Stimulated activated CD4-positive, alpha-beta T cell treated with anti-CD3 and anti-CD28 coated beads, Interleukin-15, amount 100 ng/mL, for 24 hours (primary cell): ENCODE data around the gene FPGS.

Experiments used
- DNase-seq: peaks from one replicate; pipeline ENCODE4 v3.0.0-alpha.2; 2020

The FPGS gene

DNA sequence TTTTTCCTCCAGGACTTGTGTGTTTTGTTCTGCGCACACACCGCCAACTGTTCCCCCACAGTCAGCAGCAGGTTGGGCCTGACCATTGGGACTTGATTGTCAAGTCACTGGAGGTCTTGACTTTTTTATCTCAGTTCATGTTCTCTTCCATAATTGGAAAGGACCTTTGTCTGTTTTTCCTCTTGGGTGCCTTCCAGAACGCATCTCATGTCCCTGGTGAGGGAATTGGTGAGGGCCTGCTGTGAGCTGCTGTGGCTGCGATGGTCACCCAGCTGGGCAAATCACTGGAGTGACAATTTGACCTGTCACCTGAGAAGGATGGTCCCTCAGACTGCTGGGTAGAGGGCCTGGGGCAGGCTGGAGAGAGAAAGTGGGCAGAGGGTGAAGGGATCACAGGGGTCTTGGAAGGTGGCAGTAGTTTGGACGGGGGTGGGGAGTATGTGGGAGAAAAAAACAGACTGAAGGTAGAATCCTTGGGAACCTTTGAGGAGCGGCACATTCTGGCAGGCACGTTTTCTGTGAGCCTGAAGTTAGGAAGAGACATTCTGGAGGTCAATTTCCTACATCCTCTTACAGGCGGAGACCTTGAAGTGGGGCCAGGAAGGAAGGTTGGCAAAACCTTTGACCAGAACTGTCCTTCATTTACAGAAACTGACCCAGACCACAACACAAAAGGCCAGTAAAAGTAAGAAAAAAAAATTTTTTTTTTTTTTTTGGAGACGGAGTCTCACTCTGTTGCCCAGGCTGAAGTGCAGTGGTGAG lies 12.4 kb upstream of the FPGS start:
- DNase-seq, result no peak

DNA sequence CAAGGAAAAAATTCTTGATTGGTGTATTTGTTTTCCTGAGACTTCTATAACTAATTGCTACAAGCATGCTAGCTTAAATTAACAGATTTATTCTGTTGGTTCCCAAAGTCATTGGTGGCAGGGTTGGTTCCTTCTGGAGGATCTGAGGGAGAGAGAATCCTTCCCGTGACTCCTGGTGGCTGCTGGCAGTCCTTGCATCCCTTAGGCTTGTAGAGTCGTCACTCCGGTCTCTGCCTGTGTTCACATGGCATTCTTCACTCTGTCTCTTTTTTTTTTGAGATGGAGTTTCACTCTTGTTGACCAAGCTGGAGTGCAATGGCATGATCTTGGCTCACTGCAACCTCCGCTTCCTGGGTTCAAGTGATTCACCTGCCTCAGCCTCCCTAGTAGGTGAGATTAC lies 11.6 kb upstream of the FPGS start:
- DNase-seq, result no peak

DNA sequence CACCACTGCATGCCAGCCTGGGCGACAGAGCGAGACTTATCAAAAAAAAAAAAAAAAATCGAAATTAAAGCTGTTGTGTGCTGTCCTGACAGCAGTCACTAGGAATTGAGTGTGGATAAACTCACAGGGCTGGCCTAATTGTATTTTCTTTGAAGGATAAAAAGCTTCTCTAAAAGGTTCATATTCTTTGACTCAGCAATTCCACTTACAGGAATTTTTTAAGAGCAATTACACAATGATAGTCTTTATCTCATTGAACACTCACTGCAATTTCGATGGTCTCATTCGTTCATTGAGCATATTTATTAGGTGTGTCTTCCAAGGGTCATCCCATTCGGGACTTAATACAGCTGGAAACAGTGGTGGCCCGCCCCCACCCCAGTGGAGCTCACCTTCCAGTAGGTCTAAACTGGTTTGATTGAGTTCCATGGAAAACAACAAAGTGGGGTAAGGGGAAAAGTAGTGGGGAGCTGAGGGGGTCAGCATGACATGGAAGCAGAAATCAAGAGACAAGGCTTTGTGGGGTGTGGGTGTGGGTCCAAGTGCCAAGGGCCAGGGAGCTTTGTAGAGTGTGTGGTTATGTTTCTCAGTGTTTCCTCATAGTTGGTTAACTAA lies 10.2 kb upstream of the FPGS start:
- no peak for DNase-seq

DNA sequence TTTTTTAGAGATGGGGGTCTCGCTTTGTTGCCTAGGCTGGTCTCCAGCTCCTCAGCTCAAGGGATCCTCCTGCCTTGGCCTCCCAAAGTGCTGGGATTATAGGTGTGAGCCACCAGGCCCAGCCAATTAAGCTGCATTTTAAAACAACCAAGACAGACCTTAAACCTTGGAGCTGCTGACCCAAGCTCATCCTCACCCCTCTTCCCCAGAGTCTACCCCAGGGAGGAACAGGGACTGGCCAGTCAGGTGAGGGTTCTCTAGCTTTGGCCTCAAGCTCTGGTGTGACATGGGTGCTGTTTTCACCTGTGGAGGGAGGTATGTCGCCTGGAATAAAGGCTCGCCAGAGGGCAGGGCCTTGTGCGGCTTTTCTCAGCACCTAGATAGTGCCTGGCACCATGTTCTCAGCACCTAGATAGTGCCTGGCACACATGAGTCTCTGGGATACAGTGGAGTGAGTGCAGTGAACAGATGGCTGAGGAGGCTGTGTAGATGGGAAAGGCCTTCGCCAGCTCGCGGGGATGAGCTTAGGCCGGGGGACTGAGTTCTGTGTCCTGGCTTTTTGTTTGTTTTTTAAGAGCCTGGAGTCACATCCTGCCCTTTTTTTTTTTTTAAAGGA lies 9.5 kb upstream of the FPGS start:
- no peak for DNase-seq

DNA sequence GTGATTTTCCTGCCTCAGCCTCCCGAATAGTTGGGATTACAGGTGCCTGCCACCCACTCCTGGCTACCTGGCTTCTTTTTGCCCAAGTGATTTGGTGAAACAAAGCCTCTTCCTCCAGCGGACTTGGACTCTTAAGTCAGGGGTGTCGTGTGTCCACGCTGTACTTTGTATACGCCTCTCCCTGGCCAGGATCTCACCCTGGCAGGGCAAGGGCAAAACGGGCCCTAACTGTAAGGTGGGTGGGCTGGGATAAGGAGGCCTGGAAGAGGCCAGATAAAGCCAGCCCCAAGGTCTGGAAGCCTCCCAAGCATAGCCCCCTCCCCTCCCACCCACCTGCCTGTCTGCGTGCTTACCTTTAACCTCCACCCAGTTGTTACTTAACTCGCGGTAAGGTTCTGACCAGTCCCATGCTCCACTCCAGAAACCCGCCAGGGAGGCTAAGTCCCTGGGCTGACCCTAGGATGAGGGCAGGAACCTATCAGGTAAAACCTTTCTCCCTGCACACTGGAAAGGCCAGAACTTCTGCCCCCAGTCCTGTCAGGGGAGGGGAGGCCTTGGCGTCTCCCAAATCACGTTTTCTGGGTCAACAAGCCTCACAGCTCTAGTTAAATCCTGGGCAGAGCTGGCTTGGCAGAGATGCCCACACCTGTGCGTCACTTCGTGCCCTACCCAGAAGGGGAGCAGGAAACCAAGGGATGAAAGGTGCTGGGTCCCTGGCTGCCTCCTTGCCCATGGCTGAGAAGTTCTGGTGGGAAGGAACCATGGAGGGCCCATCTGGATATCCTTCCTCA lies 8.5 kb upstream of the FPGS start:
- no peak for DNase-seq

DNA sequence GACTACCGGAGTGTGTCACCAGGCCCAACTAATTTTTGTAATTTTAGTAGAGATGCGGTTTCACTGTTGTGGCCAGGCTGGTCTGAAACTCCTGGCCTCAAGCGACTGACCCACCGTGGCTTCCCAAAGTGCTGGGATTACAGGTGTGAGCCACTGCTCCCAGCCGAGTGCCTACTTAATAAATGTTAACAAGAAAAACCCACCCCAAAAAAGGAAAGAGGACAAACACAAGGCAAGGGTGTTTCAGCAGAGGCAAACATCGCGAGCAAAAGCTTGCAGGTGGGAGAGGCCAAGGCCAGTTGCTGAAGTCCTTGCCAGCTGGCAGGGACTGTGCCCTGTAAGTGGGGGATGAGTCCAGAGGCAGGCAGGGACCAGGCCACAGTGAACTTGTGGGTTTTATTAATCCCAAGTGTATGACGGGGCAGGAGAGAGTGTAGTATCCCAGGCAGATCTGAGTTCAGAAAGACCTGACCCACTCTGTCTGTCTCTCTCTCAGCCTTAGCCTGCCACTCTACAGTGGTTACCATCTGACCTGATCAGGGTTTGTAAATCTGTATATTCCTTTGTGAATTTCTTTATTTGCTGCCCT lies 6.4 kb upstream of the FPGS start:
- no peak for DNase-seq

DNA sequence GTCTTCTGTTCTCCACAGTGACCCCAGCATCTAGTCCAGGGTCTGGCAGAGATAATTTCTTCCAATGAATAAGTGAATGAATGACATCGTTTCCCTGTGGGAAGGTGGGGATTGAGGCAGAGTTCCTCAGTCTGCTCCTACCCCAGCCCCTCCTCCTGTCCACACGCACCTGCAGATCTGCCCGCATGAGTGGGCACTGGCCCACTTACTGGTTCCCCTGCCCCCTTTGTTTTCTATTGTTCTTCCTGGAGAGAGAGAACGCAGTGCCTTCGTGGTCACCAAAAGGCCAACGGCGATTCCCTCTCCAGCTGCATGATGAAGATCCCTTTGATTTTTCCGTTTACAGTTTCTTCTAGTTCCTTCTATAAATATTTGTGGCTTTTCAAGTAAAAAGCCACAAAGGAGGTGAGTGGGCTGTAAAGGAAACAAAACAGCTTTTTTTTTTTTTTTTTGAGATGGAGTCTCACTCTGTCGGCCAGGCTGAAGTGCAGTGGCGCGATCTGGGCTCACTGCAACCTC lies 5.8 kb upstream of the FPGS start:
- no peak for DNase-seq

DNA sequence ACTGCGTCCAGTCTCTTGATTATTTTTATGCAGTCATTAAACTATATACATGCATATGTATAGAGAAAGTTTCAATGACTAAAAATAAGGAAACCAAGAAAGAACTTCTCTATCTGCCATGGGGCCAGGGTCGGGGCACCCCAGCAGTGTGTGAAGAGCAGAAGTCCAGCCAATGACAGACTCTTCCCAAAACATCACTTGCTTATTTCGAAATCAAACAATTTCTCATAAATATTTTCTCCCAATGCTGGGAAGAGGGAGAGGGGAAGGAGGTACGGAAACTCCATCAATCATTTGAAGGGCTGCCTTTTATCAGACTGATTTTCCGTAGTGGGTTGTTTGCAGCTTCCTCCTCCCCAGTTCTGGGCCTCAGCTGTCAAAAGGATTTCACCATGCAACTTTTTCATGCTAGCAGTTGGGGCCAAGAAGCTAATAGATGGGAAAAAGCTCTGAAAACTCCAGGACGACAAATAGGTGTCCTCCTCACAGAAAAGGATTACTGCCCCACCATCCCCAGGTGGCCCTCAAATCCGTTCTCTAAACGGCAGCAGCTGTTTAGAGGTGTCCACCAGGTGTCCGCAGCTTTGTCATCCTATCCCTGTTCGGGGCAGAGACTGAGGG lies 617 bp upstream of the FPGS start:
- DNase-seq, result no peak

DNA sequence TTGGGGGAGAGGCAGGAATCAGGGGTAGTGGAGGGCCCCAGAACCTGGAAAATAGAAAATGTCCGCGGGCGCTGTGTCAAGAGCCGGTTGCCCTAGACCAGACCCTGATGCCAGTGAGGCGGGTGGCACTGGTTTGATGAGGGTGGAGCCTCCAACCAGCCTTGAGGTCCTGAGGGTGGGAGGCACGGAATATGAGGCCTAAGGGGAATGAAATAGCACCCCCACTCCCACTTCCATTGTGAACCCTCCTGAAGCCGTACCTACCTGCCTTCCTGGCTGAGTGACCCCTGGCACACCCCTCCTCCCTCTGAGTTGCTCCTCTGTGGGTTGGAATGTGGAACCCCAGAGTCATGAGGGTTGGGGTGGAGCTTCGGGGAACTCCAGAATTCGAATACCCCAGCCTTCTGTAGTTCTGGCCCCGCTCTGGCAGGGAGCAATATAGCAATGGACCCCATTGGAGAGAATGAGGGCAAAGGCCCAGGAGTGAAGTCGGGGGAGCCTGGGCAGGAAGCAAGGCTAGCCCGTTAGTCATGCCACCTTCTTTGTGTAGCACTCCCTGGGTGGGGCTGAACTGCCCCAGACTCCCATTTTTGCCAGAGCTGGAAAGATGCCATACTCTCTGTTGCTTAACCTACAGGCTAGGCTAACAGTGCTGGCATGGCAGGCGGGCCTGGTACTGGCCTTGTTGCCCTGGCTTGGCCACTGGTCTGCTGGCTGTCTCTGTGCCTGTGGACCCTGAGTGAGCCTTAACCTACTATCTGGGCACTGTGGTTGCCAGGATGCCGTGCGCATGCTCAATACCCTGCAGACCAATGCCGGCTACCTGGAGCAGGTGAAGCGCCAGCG lies 1.0 kb downstream of the FPGS start:
- peak; percentile 49 for DNase-seq

DNA sequence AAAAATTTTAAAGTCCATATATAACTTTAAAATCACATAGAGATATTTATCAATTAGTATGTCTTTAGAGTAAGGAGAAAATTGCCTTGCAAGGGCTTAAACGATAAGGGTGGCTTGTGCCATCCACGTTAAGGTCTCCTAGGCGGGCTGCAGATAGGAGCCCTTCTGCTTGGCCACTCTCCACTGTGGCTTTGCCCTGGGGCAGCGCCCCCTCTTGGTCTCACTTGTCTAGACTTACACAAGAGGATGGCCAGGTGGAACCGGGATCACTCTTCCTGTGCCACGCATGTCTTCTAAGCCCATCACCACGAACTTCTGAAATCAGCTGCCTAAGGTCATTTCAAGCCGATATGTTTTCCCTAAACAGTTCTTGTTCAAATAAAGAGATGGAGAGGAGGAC lies 2.9 kb downstream of the FPGS start:
- peak; percentile 60 for DNase-seq

DNA sequence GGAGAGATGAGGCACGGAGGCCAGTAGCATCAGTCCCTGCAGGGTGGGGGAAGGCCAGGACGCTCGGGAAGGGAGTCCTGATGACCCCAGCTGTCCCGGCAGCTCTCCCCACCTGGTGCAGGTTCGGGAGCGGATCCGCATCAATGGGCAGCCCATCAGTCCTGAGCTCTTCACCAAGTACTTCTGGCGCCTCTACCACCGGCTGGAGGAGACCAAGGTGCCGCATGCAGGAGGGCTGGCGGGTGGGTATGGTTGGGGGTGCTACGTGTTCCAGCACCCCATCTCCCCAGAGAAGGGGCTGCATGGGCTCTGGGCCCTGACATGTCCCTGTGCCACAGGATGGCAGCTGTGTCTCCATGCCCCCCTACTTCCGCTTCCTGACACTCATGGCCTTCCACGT lies 4.2 kb downstream of the FPGS start:
- no peak for DNase-seq

DNA sequence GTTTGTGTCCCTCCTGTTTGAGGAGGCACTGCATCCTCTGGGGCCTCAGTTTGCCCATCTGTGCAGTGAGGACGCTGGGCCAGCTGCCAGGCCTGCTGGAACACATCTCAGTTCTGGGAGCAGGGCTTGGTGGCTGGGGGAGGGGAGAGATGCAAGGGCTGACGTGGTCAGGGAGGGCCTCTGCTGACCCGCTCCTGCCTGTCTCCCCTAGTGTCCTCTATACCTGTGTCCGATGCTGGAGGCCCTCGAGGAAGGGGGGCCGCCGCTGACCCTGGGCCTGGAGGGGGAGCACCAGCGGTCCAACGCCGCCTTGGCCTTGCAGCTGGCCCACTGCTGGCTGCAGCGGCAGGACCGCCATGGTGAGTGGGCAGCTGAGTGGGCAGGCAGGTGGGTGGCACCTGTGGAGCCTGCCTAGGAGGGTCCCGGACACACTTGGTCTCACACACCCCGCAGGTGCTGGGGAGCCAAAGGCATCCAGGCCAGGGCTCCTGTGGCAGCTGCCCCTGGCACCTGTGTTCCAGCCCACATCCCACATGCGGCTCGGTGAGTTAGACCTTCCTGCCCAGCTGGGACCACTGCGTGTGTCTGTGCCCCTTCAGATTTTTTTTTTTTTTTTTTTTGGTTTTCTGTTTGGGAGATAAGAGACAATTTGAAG lies 5.8 kb downstream of the FPGS start:
- DNase-seq, result no peak

DNA sequence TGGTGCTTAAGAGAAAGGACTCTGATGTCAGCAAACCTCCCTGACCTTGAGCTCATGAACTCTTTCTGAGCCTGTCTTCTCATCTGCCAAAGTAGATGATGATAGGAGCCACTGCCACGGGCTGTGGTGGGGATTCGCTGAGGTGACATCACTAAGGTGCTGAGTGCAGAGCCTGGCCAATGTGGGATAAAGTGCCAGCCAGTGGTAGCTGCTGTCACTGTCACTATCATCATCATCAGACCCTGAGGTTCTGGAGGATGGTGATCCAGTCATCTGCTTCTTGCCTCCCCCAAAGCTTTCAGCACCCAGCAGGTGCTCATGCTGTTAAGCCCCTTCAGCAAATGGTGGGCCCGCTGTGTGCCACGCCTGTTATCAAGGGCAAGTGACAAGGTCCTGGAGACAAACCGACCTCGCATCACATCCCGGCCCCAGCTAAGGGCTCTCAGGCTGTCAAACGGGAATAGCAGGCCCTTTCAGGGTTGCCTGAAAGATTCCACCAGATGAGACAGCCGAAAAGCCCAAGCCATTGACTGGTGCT lies 6.4 kb downstream of the FPGS start:
- no peak for DNase-seq

DNA sequence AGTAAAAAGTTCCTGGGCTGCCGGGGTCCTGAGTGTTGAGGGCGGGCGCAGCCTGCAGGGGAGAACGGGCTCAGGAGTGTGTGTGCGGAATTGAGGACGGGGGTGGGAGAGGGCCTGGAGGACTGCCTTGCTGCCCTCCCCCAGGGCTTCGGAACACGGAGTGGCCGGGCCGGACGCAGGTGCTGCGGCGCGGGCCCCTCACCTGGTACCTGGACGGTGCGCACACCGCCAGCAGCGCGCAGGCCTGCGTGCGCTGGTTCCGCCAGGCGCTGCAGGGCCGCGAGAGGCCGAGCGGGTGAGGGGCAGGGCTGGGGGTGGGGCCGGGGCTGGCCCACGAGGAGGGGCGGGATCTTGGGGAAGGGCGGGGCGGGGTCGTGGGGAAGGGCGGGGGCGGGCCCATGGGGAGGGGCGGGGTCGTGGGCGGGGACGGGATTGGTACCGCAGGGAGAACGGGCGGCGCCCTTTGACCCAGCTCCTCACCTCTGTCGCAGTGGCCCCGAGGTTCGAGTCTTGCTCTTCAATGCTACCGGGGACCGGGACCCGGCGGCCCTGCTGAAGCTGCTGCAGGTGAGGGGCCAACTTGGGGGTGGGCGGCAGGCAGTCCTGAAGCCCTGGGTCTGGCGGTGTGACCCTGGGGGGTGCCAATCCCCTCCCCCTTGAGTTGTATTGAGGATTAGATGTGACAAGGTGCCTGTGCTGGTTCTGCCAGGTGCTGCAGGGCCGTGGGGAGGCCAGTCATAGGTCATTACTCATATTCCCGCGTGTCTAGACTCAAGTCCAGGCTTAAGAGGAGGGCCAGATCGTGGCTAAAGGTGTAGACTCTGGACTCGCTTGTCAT lies 7.1 kb downstream of the FPGS start:
- DNase-seq, result no peak

DNA sequence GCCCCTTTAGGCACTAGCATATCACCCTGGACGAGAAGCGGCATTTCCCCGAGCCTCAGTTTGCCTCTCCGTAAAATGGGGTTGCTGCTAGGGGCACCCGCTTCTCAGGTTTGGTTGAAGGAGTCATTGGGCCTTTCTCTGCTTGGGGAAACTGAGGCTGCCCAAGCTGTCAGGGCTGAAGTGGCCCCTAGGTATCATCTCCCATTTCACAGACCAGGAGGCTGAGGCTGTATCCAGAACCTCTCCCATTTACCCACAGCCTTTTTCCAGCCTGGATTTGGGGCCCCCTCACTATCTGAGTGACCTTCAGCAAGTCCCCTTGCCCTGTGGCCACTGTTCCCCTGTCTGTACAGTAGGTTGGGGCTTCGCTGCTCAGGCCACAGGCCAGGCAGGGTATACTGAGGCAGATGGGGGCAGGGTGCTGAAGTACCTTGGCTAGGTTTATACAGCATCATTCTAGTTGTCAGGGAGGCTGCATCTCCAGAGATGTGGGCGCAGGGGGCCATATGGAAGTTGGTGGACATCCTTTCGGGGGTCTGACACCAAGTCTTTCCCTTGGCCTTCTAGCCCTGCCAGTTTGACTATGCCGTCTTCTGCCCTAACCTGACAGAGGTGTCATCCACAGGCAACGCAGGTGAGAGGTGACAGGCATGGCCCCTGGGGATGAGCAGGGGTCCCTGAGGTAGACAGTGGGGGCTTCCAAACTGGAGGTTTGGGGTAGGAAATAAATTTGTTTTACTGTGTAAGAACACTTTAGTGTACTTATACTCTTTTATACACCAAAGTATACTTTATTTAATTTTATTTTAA lies 7.9 kb downstream of the FPGS start:
- no peak for DNase-seq

DNA sequence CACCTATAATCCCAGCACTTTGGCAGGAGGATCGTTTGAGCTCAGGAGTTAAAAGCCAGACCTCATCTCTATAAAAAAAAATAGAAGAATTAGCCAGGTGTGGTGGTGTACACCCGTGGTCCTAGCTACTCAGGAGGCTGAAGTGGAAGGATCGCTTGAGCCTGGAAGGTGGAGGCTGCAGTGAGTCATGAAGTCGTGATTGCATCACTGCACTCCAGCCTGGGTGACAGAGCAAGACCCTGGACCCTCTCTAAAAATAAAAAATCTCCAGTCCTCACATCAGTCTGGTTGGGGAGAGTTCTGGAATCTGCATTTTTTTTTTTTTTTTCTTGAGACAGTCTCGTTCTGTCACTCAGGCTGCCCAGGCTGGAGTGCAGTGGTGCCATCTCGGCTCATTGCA lies 9.3 kb downstream of the FPGS start:
- DNase-seq, result no peak

DNA sequence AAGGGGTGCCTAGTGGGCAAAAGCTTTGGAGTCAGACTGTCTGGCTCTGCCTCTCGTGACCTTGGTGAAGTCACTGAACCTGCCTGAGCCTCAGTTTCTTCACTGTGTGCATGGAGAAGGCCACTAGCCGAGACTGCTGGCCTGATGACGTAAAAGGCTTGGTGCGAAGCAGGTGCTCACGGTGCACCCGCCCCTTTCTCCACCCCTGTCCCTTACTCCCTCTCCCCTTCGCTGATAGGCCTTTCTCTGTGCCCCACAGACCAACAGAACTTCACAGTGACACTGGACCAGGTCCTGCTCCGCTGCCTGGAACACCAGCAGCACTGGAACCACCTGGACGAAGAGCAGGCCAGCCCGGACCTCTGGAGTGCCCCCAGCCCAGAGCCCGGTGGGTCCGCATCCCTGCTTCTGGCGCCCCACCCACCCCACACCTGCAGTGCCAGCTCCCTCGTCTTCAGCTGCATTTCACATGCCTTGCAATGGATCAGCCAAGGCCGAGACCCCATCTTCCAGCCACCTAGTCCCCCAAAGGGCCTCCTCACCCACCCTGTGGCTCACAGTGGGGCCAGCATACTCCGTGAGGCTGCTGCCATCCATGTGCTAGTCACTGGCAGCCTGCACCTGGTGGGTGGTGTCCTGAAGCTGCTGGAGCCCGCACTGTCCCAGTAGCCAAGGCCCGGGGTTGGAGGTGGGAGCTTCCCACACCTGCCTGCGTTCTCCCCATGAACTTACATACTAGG lies 10.4 kb downstream of the FPGS start:
- DNase-seq, result no peak

DNA sequence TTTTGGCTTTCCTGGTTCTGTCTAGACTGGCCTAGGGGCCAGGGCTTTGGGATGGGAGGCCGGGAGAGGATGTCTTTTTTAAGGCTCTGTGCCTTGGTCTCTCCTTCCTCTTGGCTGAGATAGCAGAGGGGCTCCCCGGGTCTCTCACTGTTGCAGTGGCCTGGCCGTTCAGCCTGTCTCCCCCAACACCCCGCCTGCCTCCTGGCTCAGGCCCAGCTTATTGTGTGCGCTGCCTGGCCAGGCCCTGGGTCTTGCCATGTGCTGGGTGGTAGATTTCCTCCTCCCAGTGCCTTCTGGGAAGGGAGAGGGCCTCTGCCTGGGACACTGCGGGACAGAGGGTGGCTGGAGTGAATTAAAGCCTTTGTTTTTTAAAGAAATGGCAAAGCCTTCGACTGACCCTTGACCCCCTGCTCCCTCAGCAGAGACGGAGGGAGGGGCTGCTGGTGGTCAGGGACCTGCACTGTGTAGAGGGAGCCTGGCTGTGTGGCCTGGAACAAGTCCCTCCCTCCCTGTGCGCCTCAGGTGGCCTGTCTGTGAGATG lies 11.1 kb downstream of the FPGS start:
- DNase-seq, result no peak
